ENCODE results near the gene FXYD5.

The FXYD5 gene

DNA sequence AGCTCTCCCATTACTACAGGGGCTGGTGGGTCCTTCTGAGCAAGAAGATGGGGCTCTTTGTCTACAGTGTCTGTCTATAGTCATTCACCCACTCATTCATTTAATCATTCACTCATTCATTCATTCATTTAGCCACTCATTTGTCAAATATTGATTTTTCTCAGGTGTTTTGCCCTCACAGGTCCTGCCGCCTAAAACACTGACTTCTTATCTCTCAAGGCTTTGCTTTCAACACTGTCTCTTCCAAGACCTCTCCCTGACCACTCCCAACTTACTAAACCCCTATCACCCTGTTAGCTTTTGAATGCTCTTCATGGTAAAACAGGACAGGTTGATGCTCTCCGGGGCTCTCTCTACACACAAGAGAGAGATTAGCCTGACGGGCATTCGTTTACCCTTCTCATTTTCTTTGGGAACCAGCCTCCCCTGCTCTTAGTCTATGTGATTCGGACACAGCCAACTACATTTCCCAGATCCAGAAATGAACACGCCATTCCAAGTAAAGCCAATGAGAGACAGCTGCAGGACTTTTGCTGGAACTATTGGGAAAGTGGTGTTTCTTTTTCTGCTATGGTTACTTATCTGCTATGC, 51.3 kb downstream of the FXYD5 start:
- ChIA-PET POLR2A (interaction anchor here (0.9 kb wide), 1 partner anchor 60 kb away, joined by 3 read pairs; no protein-coding TSS in a partner anchor), CTCF (no interaction called here)
- DNase-seq (ENCODE audit: extremely low spot score), result no peak
- TF ChIP-seq NFRKB (IDR thresholded peaks at IDR 0.05), result no peak
- no peak for TF ChIP-seq SP1 (IDR thresholded peaks at IDR 0.05)
- TF ChIP-seq BHLHE40 (IDR thresholded peaks at IDR 0.05; ENCODE audit: borderline replicate concordance), result no peak
- no peak for TF ChIP-seq SUZ12 (IDR thresholded peaks at IDR 0.05)

DNA sequence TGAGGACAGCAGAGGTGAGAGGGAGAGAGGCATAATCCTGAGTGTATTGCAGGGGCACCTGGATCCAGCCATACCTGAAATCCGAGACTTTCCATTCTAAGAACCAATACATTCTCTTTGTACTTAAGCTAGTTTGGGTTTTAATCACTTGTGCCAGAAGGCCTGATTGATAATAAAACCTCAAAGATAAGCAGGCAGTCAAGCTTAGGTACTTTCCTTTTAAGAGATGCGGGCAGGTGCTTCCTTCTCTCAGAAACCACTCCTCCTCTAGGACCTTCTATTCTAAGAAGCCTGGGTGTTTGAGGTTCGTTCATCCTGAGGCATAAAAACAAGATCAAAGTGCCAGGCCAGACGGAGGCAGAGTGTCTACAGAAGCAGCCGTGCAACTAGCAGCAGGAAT, 51.8 kb downstream of the FXYD5 start:
- TF ChIP-seq CTBP1 (IDR thresholded peaks at IDR 0.05; ENCODE audit: borderline replicate concordance), result no peak
- no peak for TF ChIP-seq ELF4 (IDR thresholded peaks at IDR 0.05)
- TF ChIP-seq BHLHE40 (IDR thresholded peaks at IDR 0.05; ENCODE audit: borderline replicate concordance), result no peak
- no peak for TF ChIP-seq FOXK2 (IDR thresholded peaks at IDR 0.05)
- no peak for TF ChIP-seq TARDBP (IDR thresholded peaks at IDR 0.05)
- no peak for TF ChIP-seq ZNF384 (IDR thresholded peaks at IDR 0.05)
- no peak for TF ChIP-seq FOXM1 (IDR thresholded peaks at IDR 0.05; ENCODE audit: borderline replicate concordance)
- TF ChIP-seq FOXA1 (IDR thresholded peaks at IDR 0.05), result no peak
- no peak for TF ChIP-seq HDGF (IDR thresholded peaks at IDR 0.05; ENCODE audit: borderline replicate concordance)
- ChIA-PET POLR2A (no interaction called here), CTCF (no interaction called here)
- DNase-seq (ENCODE audit: extremely low spot score), result no peak

DNA sequence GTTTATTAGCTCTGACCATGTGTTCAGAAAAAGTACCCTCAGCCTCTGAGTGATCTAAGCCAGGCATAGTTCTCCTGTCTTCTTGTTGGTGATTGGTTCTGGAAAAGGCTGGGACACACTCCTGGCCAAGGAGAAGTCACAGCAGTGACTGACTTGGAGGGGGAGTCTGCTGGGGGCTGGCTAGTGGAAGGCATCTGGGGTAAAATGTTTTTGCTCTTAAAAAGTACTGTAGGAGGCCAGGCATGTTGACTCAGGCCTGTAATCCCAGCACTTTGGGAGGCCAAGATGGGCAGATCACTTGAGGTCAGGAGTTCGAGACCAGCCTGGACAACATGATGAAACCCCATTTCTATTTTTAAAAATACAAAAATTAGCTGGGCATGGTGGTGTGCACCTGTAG, 52.3 kb downstream of the FXYD5 start:
- no peak for TF ChIP-seq L3MBTL2 (conservative IDR thresholded peaks at IDR 0.05)
- TF ChIP-seq ELF4 (IDR thresholded peaks at IDR 0.05), result no peak
- POLR2A ChIA-PET, result no interaction called here
- DNase-seq (ENCODE audit: extremely low spot score), result no peak
- CTCF ChIA-PET, result no interaction called here

DNA sequence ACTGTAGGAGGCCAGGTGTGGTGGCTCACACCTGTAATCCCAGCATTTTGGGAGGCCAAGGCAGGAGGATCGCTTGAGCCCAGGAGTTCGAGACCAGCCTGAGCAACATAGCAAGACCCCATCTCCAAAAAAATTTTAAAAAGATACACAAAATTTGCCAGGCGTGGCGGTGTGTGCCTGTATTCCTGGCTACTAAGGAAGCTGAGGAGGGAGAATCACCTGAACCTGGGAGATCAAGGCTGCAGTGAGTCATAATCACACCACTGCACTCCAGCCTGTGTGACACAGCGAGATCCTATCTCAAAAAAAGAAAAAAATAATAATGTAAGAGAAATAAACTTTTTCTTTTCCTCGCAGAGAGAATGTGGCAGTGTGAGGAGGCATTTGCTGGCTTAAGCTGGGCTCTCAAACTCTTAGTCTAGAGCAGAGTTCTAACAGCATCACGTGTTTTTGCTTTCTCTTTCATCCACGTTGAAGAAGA, 52.9 kb downstream of the FXYD5 start:
- ChIA-PET CTCF (no interaction called here), POLR2A (no interaction called here)
- TF ChIP-seq HDGF (IDR thresholded peaks at IDR 0.05; ENCODE audit: borderline replicate concordance) (no peak), L3MBTL2 (conservative IDR thresholded peaks at IDR 0.05) (no peak), SP1 (IDR thresholded peaks at IDR 0.05) (no peak), FOXM1 (IDR thresholded peaks at IDR 0.05; ENCODE audit: borderline replicate concordance) (no peak), ZNF384 (IDR thresholded peaks at IDR 0.05) (no peak), NFRKB (IDR thresholded peaks at IDR 0.05) (no peak), ARNT (IDR thresholded peaks at IDR 0.05) (no peak), BHLHE40 (IDR thresholded peaks at IDR 0.05; ENCODE audit: borderline replicate concordance) (no peak), LEF1 (IDR thresholded peaks at IDR 0.05; ENCODE audit: borderline replicate concordance) (no peak), FOXA1 (IDR thresholded peaks at IDR 0.05) (no peak)
- no peak for DNase-seq (ENCODE audit: extremely low spot score)

DNA sequence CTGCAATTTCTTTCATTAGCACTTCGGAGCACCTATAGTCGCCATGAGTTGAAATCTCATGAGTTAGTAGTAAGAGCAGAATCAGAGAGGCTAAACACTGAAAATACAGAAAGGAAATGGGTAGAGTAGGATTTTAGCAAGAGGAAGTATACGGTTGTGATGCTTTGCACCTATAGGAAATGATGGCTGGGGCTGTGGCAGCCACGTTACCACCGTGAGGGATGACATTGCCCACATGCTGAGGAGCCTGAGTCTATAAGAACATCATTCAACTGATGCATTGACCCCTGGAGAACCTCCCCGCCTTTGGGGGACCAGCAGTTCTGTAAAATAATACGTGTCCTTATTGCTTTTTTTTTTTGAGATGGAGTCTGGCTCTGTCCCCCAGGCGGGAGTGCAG, 53.6 kb downstream of the FXYD5 start:
- TF ChIP-seq ARNT (IDR thresholded peaks at IDR 0.05) (no peak), HDGF (IDR thresholded peaks at IDR 0.05; ENCODE audit: borderline replicate concordance) (no peak), BHLHE40 (IDR thresholded peaks at IDR 0.05; ENCODE audit: borderline replicate concordance) (no peak), LEF1 (IDR thresholded peaks at IDR 0.05; ENCODE audit: borderline replicate concordance) (no peak), FOXK2 (IDR thresholded peaks at IDR 0.05) (no peak), ELF4 (IDR thresholded peaks at IDR 0.05) (no peak), NFRKB (IDR thresholded peaks at IDR 0.05) (no peak), SUZ12 (IDR thresholded peaks at IDR 0.05) (no peak), SP1 (IDR thresholded peaks at IDR 0.05) (no peak), CTBP1 (IDR thresholded peaks at IDR 0.05; ENCODE audit: borderline replicate concordance) (no peak), TARDBP (IDR thresholded peaks at IDR 0.05) (no peak), FOXM1 (IDR thresholded peaks at IDR 0.05; ENCODE audit: borderline replicate concordance) (no peak), ZNF384 (IDR thresholded peaks at IDR 0.05) (no peak), FOXA1 (IDR thresholded peaks at IDR 0.05) (no peak), L3MBTL2 (conservative IDR thresholded peaks at IDR 0.05) (no peak)
- TF ChIP-seq, protein P1, sequence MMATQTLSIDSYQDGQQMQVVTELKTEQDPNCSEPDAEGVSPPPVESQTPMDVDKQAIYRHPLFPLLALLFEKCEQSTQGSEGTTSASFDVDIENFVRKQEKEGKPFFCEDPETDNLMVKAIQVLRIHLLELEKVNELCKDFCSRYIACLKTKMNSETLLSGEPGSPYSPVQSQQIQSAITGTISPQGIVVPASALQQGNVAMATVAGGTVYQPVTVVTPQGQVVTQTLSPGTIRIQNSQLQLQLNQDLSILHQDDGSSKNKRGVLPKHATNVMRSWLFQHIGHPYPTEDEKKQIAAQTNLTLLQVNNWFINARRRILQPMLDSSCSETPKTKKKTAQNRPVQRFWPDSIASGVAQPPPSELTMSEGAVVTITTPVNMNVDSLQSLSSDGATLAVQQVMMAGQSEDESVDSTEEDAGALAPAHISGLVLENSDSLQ (IDR thresholded peaks at IDR 0.05), result no peak
- ChIA-PET POLR2A (no interaction called here), CTCF (no interaction called here)
- DNase-seq (ENCODE audit: extremely low spot score), result no peak

DNA sequence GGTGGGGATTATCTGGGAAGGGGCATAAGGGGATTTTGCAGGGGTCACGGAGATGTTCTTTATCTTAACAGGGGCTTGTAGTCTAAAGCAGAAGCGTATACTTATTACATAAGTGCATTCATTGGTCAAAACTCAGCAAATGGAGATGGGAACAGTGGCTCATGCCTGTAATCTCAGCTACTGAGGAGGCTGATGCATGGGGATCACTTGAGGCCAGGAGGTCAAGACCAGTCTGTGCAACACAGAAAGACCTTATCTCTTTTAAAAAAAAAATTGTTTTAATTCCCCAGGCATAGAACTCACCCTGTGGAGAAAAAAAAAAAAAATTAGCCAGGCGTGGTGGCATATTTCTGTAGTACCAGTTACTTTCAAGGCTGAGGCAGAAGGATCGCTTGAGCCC, 55.1 kb downstream of the FXYD5 start:
- ChIA-PET POLR2A (no interaction called here), CTCF (no interaction called here)
- DNase-seq (ENCODE audit: extremely low spot score), result no peak
- TF ChIP-seq ELF4 (IDR thresholded peaks at IDR 0.05), result no peak
- no peak for TF ChIP-seq SUZ12 (IDR thresholded peaks at IDR 0.05)
- TF ChIP-seq FOXM1 (IDR thresholded peaks at IDR 0.05; ENCODE audit: borderline replicate concordance), result no peak
- no peak for TF ChIP-seq L3MBTL2 (conservative IDR thresholded peaks at IDR 0.05)
- TF ChIP-seq ZNF384 (IDR thresholded peaks at IDR 0.05), result no peak
- no peak for TF ChIP-seq NFRKB (IDR thresholded peaks at IDR 0.05)
- TF ChIP-seq FOXA1 (IDR thresholded peaks at IDR 0.05), result no peak
- TF ChIP-seq, protein P1 (IDR thresholded peaks at IDR 0.05), result no peak
- TF ChIP-seq CTBP1 (IDR thresholded peaks at IDR 0.05; ENCODE audit: borderline replicate concordance), result no peak
- no peak for TF ChIP-seq BHLHE40 (IDR thresholded peaks at IDR 0.05; ENCODE audit: borderline replicate concordance)
- no peak for TF ChIP-seq LEF1 (IDR thresholded peaks at IDR 0.05; ENCODE audit: borderline replicate concordance)
- no peak for TF ChIP-seq FOXK2 (IDR thresholded peaks at IDR 0.05)

DNA sequence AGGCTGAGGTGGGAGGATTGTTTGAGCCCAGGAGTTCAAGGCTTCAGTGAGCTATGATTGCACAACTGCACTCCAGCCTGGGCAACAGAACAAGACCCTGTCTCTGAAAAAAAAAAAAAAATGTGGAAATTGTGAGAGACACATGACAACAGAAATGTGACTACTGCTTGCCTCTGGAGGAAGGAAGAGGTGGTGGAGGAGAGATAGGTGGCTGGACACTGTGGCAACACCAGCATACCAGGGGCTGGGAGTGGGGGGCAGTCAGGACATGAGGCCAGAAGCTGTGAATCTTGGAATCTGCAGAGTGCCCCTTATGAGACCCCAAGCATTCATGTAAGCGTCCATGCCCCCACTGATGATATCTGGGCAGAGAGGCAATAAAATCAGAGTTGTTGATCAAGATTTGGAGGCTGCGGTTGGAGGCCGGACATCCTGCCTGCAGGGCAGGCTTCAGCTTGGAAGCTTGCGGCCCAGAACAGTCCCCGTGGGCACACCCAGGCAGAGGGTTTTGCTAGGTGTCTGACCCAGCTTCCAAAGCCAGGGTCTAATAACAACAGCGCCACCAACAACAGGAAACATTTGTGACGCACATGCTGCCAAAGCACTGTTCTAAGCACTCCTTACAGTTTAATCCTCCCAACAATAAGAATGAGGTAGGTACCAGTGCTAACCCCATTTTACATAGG, 57.2 kb downstream of the FXYD5 start:
- no peak for TF ChIP-seq BHLHE40 (IDR thresholded peaks at IDR 0.05; ENCODE audit: borderline replicate concordance)
- no peak for TF ChIP-seq TARDBP (IDR thresholded peaks at IDR 0.05)
- no peak for TF ChIP-seq ZNF384 (IDR thresholded peaks at IDR 0.05)
- no peak for TF ChIP-seq FOXA1 (IDR thresholded peaks at IDR 0.05)
- TF ChIP-seq NFRKB (IDR thresholded peaks at IDR 0.05), result no peak
- no peak for TF ChIP-seq L3MBTL2 (conservative IDR thresholded peaks at IDR 0.05)
- no peak for TF ChIP-seq ELF4 (IDR thresholded peaks at IDR 0.05)
- no peak for TF ChIP-seq FOXK2 (IDR thresholded peaks at IDR 0.05)
- TF ChIP-seq FOXM1 (IDR thresholded peaks at IDR 0.05; ENCODE audit: borderline replicate concordance), result no peak
- TF ChIP-seq SUZ12 (IDR thresholded peaks at IDR 0.05), result no peak
- no peak for TF ChIP-seq CTBP1 (IDR thresholded peaks at IDR 0.05; ENCODE audit: borderline replicate concordance)
- no peak for TF ChIP-seq LEF1 (IDR thresholded peaks at IDR 0.05; ENCODE audit: borderline replicate concordance)
- no peak for TF ChIP-seq HDGF (IDR thresholded peaks at IDR 0.05; ENCODE audit: borderline replicate concordance)
- TF ChIP-seq, protein P1 (IDR thresholded peaks at IDR 0.05), result no peak
- no peak for TF ChIP-seq ARNT (IDR thresholded peaks at IDR 0.05)
- no peak for TF ChIP-seq SP1 (IDR thresholded peaks at IDR 0.05)
- POLR2A ChIA-PET, result no interaction called here
- CTCF ChIA-PET, result interaction anchor here (0.6 kb wide), 1 partner anchor 52 kb away, joined by 7 read pairs; no protein-coding TSS in a partner anchor
- DNase-seq (ENCODE audit: extremely low spot score), result no peak

Measured in HEK293T (cell line).